CD4-positive, alpha-beta T cell (primary cell): Measurements from ENCODE around the gene ZNF516. TPM values are rescaled to one million over a fixed set of nuclear protein-coding genes. Genes with fewer than 3 reads are reported as not detected.

ENCODE experiments used
- ATAC-seq: fragments of 200-7000 bp; cut with Tn5 transposase; one replicate; pipeline ENCODE4 v1.10.0; 2022; ENCODE audit warnings: mild to moderate bottlenecking; ENCODE audit not compliant: poor library complexity
- CTCF ChIA-PET: fragments of 350-600 bp; sonication (Branson Sonifier 250); formaldehyde crosslinking; loops from one replicate; lab custom pipeline; 2021; ENCODE audit warnings: antibody characterized with exemption, inconsistent platforms; lab: Charles Lee
- POLR2A ChIA-PET: fragments of 350-600 bp; sonication (Branson Sonifier 250); formaldehyde crosslinking; loops from one replicate; lab custom pipeline; 2021; ENCODE audit warnings: antibody characterized with exemption, inconsistent platforms; lab: Charles Lee
- DNase-seq, 14 experiments: peaks; one replicate each; pipeline ENCODE4 v3.0.0-alpha.2; 2013 to 2020; ENCODE audit warnings: mixed read lengths in 2 of 14
- H3K27ac ChIP-seq, 2 donors: one replicate each; pipeline versions ENCODE4 v1.5.1 to v1.7.0; 2013; ENCODE audit warnings: low read length in 2 of 2, low read depth in 1 of 2, mild to moderate bottlenecking in 1 of 2
- H3K27me3 ChIP-seq, 2 experiments: 1 replicate in 1 of 2; 2 replicates in 1 of 2; pipeline versions ENCODE4 v1.6.1 to v1.7.0; 2013; ENCODE audit warnings: low read length in 2 of 2, control low read depth in 1 of 2, mild to moderate bottlenecking in 1 of 2, moderate library complexity in 1 of 2; ENCODE audit not compliant: insufficient read depth in 2 of 2, control insufficient read depth in 1 of 2
- H3K36me3 ChIP-seq: one replicate; pipeline ENCODE4 v1.6.1; 2013; ENCODE audit warnings: low read length, control low read depth; ENCODE audit not compliant: insufficient read depth
- H3K4me1 ChIP-seq: one replicate; pipeline ENCODE4 v1.6.1; 2013; ENCODE audit warnings: low read length, control low read depth; ENCODE audit not compliant: insufficient read depth
- H3K4me3 ChIP-seq: one replicate; pipeline ENCODE4 v1.5.1; 2013; ENCODE audit warnings: mild to moderate bottlenecking, low read length, moderate library complexity
- H3K9me3 ChIP-seq, 2 experiments: 1 replicate in 1 of 2; 2 replicates in 1 of 2; pipeline versions ENCODE4 v1.6.1 to v1.7.0; 2013; ENCODE audit warnings: low read length in 2 of 2, mild to moderate bottlenecking in 2 of 2, control low read depth in 1 of 2, moderate library complexity in 1 of 2; ENCODE audit not compliant: control insufficient read depth in 1 of 2, insufficient read depth in 1 of 2
- H3K27ac Mint-ChIP-seq: one replicate; pipeline ENCODE4 v1.8.0; 2020; ENCODE audit warnings: mixed read lengths
- H3K27me3 Mint-ChIP-seq: one replicate; pipeline ENCODE4 v1.8.0; 2021; ENCODE audit warnings: mixed read lengths
- H3K36me3 Mint-ChIP-seq: one replicate; pipeline ENCODE4 v1.8.0; 2021; ENCODE audit warnings: low read depth, mixed read lengths
- H3K4me1 Mint-ChIP-seq: one replicate; pipeline ENCODE4 v1.8.0; 2021; ENCODE audit warnings: low read depth, mixed read lengths
- H3K4me3 Mint-ChIP-seq: one replicate; pipeline ENCODE4 v1.8.0; 2020; ENCODE audit warnings: mild to moderate bottlenecking, mixed read lengths
- H3K9me3 Mint-ChIP-seq: one replicate; pipeline ENCODE4 v1.8.0; 2020; ENCODE audit warnings: mixed read lengths
- intact Hi-C, 2 experiments: fragments of 100-400 bp; cut with DNase I in 1 of 2; cut with micrococcal nuclease in 1 of 2; formaldehyde crosslinking; loops; one replicate each; pipeline versions ENCODE4 v1.15.1 to v1.9.0; 2023 to 2025; cut with DNase I, micrococcal nuclease
- total RNA-seq, 174 experiments: library from RNA in 2 of 174; stranded (reverse) in 2 of 174; gene quantifications; one replicate each; pipeline ENCODE4 v1.2.3 and lab custom pipeline; 2021 to 2026
- TF ChIP-seq, protein P1 (sequence below): fragments of 200-600 bp; IDR thresholded peaks from one replicate; pipeline ENCODE4 v1.8.0; 2022; ENCODE audit warnings: antibody characterized with exemption, mild to moderate bottlenecking

ZNF516 gene
- total RNA-seq, 2 experiments from 2014 or later = 22.4 to 29.3 TPM

DNA sequence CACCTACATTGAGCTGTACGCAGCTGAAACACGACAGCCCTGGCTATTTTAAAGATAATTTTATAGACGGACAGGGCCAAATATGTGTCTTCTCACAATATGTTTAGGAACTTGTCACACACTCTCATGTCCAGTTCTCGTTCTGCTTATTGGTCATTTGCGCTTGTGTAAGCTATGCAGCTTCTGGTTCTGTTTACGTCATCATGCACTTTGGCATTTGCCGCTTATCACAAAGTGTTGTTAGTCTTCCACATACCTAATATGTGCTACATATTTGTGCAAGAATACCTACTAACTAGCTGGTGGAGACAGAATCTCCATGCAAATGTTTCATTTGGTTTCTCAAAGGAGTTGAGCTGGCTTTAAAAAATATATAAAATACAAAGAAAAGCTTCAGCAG, 7.5 kb upstream of the ZNF516 start:
- Histone ChIP-seq H3K4me3 (no peak overlapping the region), H3K9me3 (no peaks in the 10 kb centered on the region), H3K36me3 (no peaks in the 10 kb centered on the region), H3K4me1 (no peaks in the 10 kb centered on the region), H3K27me3 (no peaks in the 10 kb centered on the region), H3K27ac (no peak overlapping the region)
- Mint-ChIP-seq H3K27ac (no peak overlapping the region), H3K4me1 (no peaks in the 10 kb centered on the region), H3K36me3 (no peaks in the 10 kb centered on the region), H3K9me3 (no peaks in the 10 kb centered on the region), H3K27me3 (peaks cover 15% of the 10 kb centered on the region), H3K4me3 (no peak overlapping the region)
- CTCF ChIA-PET = no interaction called here
- intact Hi-C loops = no loop called here
- POLR2A ChIA-PET = no interaction called here
- no peak for ATAC-seq
- TF ChIP-seq, protein P1, sequence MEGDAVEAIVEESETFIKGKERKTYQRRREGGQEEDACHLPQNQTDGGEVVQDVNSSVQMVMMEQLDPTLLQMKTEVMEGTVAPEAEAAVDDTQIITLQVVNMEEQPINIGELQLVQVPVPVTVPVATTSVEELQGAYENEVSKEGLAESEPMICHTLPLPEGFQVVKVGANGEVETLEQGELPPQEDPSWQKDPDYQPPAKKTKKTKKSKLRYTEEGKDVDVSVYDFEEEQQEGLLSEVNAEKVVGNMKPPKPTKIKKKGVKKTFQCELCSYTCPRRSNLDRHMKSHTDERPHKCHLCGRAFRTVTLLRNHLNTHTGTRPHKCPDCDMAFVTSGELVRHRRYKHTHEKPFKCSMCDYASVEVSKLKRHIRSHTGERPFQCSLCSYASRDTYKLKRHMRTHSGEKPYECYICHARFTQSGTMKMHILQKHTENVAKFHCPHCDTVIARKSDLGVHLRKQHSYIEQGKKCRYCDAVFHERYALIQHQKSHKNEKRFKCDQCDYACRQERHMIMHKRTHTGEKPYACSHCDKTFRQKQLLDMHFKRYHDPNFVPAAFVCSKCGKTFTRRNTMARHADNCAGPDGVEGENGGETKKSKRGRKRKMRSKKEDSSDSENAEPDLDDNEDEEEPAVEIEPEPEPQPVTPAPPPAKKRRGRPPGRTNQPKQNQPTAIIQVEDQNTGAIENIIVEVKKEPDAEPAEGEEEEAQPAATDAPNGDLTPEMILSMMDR = no peak
- DNase-seq = peak in 1 of 14 experiments; percentile 43

GRCh38 chr18:76499637-76500340, 4.7 kb upstream of the ZNF516 start:
- H3K9me3 Mint-ChIP-seq = no peaks in the 10 kb centered on the region
- peak in 3 of 14 experiments; percentile 19 to 66 (median 55) for DNase-seq
- H3K36me3 Mint-ChIP-seq = peaks cover 4% of the 10 kb centered on the region
- H3K27ac ChIP-seq = no peak overlapping the region
- ChIA-PET POLR2A (no interaction called here), CTCF (no interaction called here)
- TF ChIP-seq, protein P1 = no peak
- peaks cover 11% of the 10 kb centered on the region for H3K4me1 Mint-ChIP-seq
- H3K27ac Mint-ChIP-seq = no peak overlapping the region
- H3K4me3 Mint-ChIP-seq = no peak overlapping the region
- H3K36me3 ChIP-seq = no peaks in the 10 kb centered on the region
- H3K9me3 ChIP-seq = peaks cover 0 to 10% of the 10 kb centered on the region in 2 experiments
- intact Hi-C loops = loop anchor here (5.0 to 10.0 kb wide), 3 partner anchors 215 to 1905 kb away; partner anchors contain the start of genes ZNF407 (in 2 of the 2) and PTGR3 (in 1 of the 2)
- peaks cover 4 to 5% of the 10 kb centered on the region in 2 experiments for H3K27me3 ChIP-seq
- H3K4me3 ChIP-seq = no peak overlapping the region
- no peak for ATAC-seq
- H3K4me1 ChIP-seq = peaks cover 5% of the 10 kb centered on the region
- H3K27me3 Mint-ChIP-seq = peaks cover 38% of the 10 kb centered on the region

DNA sequence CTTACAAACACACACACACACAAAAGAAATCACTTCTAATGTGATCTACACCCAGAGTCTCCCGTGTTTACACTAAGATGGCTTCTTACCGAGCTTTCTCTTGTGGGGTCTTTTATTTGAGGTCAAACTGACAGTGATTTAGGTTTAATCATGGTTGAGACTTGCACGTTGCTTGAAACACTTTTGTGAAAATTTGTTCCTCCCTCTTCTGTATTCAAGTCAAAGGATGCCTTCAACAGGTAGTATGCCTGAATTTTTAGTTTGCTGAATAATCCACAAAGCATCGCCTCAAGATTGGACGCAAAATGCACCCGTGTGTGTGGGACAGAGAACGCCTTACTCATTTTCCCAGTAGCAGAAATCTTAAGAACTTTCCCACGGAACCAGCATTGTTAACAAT, 4.0 kb upstream of the ZNF516 start:
- H3K4me1 Mint-ChIP-seq = peaks cover 17% of the 10 kb centered on the region
- peaks cover 7% of the 10 kb centered on the region for H3K36me3 Mint-ChIP-seq
- H3K27ac Mint-ChIP-seq = no peak overlapping the region
- Histone ChIP-seq H3K27ac (no peak overlapping the region), H3K4me3 (no peak overlapping the region), H3K9me3 (peaks cover 0 to 10% of the 10 kb centered on the region in 2 experiments), H3K36me3 (no peaks in the 10 kb centered on the region), H3K27me3 (peaks cover 4 to 6% of the 10 kb centered on the region in 2 experiments), H3K4me1 (peaks cover 11% of the 10 kb centered on the region)
- peaks cover 45% of the 10 kb centered on the region for H3K27me3 Mint-ChIP-seq
- ChIA-PET CTCF (no interaction called here), POLR2A (no interaction called here)
- intact Hi-C loops = loop anchor here (5.0 to 10.0 kb wide), 3 partner anchors 216 to 1904 kb away; partner anchors contain the start of genes ZNF407 (in 2 of the 2) and PTGR3 (in 1 of the 2)
- H3K9me3 Mint-ChIP-seq = no peaks in the 10 kb centered on the region
- no peak for ATAC-seq
- no peak overlapping the region for H3K4me3 Mint-ChIP-seq
- DNase-seq = no peak
- TF ChIP-seq, protein P1 = no peak
